SK-N-SH (cell line): Measurements from ENCODE around the gene MAPK1. TPM values are rescaled to one million over a fixed set of nuclear protein-coding genes. Genes with fewer than 3 reads are reported as not detected.

Experiments
- CTCF ChIA-PET: fragments of 300-600, 350-600 bp; formaldehyde crosslinking; extraction: SDS; loops from one replicate; lab custom pipeline; 2021; lab: Yijun Ruan, JAX
- POLR2A ChIA-PET: fragments of 350-600 bp; sonication (Branson Sonifier 250); formaldehyde crosslinking; extraction: SDS; loops from one replicate; lab custom pipeline; 2020; ENCODE audit warnings: antibody characterized with exemption, inconsistent platforms; lab: Yijun Ruan, JAX
- DNase-seq: peaks from one replicate; pipeline ENCODE4 v3.0.0; 2012
- H2AFZ ChIP-seq: fragments of 200-600 bp; sonication (generic); 2 replicates; pipeline ENCODE4 v1.8.1; 2016; ENCODE audit warnings: antibody characterized with exemption, mild to moderate bottlenecking, low read depth
- H3F3A ChIP-seq: fragments of 200-600 bp; sonication (generic); replicated peaks from 2 replicates; pipeline ENCODE3; 2016; ENCODE audit warnings: antibody characterized with exemption, mild to moderate bottlenecking; ENCODE audit not compliant: insufficient read depth
- H3K27ac ChIP-seq, 2 experiments: fragments of 200-500 bp in 1 of 2; fragments of 200-600 bp in 1 of 2; sonication (Bioruptor generic) in 1 of 2; sonication (generic), shearing (Covaris generic) in 1 of 2; 2 replicates each; pipeline versions ENCODE4 v1.5.1 to v1.6.1; 2014 to 2016; ENCODE audit warnings: low read depth in 2 of 2, inconsistent platforms in 1 of 2, low read length in 1 of 2, mild to moderate bottlenecking in 1 of 2, mixed read lengths in 1 of 2
- H3K27me3 ChIP-seq: fragments of 200-600 bp; sonication (generic), shearing (Covaris generic); 2 replicates; pipeline ENCODE4 v1.6.1; 2016; ENCODE audit warnings: mixed run types; ENCODE audit not compliant: insufficient read depth
- H3K36me3 ChIP-seq, 2 experiments: fragments of 200-500 bp in 1 of 2; fragments of 200-600 bp in 1 of 2; sonication (Bioruptor generic) in 1 of 2; sonication (generic) in 1 of 2; replicated peaks in 1 of 2; 2 replicates each; pipeline versions ENCODE3 to v1.5.1; 2014 to 2016; ENCODE audit warnings: low read length in 1 of 2, mild to moderate bottlenecking in 1 of 2; ENCODE audit not compliant: insufficient read depth in 2 of 2, control insufficient read depth in 1 of 2
- H3K4me1 ChIP-seq, 2 experiments: fragments of 200-500 bp in 1 of 2; fragments of 200-600 bp in 1 of 2; sonication (Bioruptor generic) in 1 of 2; sonication (generic), shearing (Covaris generic) in 1 of 2; 2 replicates each; pipeline versions ENCODE4 v1.5.1 to v1.6.1; 2014 to 2016; ENCODE audit warnings: low read depth in 1 of 2, low read length in 1 of 2, mixed run types in 1 of 2; ENCODE audit not compliant: insufficient read depth in 2 of 2, control insufficient read depth in 1 of 2
- H3K4me2 ChIP-seq: fragments of 200-600 bp; sonication (generic), shearing (Covaris generic); 2 replicates; pipeline ENCODE4 v1.6.1; 2017; ENCODE audit warnings: mixed run types
- H3K4me3 ChIP-seq, 2 experiments: fragments of 200-500 bp in 1 of 2; fragments of 200-600 bp in 1 of 2; sonication (Bioruptor generic) in 1 of 2; sonication (generic), shearing (Covaris generic) in 1 of 2; 2 replicates each; pipeline versions ENCODE4 v1.5.1 to v1.8.1; 2014 to 2016; ENCODE audit warnings: low read depth in 2 of 2, inconsistent platforms in 1 of 2, low read length in 1 of 2, mild to moderate bottlenecking in 1 of 2, mixed read lengths in 1 of 2, moderate library complexity in 1 of 2
- H3K79me2 ChIP-seq: fragments of 200-600 bp; sonication (generic); 2 replicates; pipeline ENCODE4 v1.8.1; 2017; ENCODE audit warnings: mild to moderate bottlenecking; ENCODE audit not compliant: insufficient read depth
- H3K9ac ChIP-seq: fragments of 200-600 bp; sonication (generic); 2 replicates; pipeline ENCODE4 v1.6.1; 2017; ENCODE audit warnings: mixed run types
- H3K9me2 ChIP-seq: fragments of 200-600 bp; sonication (generic); 2 replicates; pipeline ENCODE4 v1.6.1; 2017; ENCODE audit warnings: mixed run types
- H3K9me3 ChIP-seq: fragments of 200-600 bp; sonication (generic); 2 replicates; pipeline ENCODE4 v1.6.1; 2017; ENCODE audit warnings: mixed run types, mild to moderate bottlenecking, moderate library complexity
- H4K20me1 ChIP-seq: fragments of 200-600 bp; sonication (generic); 2 replicates; pipeline ENCODE4 v1.6.1; 2017; ENCODE audit warnings: mild to moderate bottlenecking, mixed run types; ENCODE audit not compliant: insufficient read depth
- ELF1 ChIP-seq: IDR thresholded peaks from 2 replicates; pipeline ENCODE4 v1.4.0; 2012
- EP300 ChIP-seq, 2 experiments: IDR thresholded peaks; 2 replicates each; pipeline versions ENCODE4 v1.4.0 to v1.6.1; 2012; ENCODE audit warnings: borderline replicate concordance in 1 of 2, low read depth in 1 of 2, low read length in 1 of 2
- FOXM1 ChIP-seq: IDR thresholded peaks from 2 replicates; pipeline ENCODE4 v1.4.0; 2012; ENCODE audit warnings: low read depth, mild to moderate bottlenecking
- IRF3 ChIP-seq: fragments of 150-350 bp; IDR thresholded peaks from 2 replicates; pipeline ENCODE4 v1.6.1; 2016; ENCODE audit warnings: mild to moderate bottlenecking, low read depth, low read length
- JUND ChIP-seq: IDR thresholded peaks from 2 replicates; pipeline ENCODE4 v1.4.0; 2012
- PBX3 ChIP-seq: IDR thresholded peaks from 2 replicates; pipeline ENCODE4; 2012
- POLR2AphosphoS5 ChIP-seq: IDR thresholded peaks from 2 replicates; pipeline ENCODE4 v1.6.1; 2012; ENCODE audit warnings: low read depth, low read length
- REST ChIP-seq: IDR thresholded peaks from 2 replicates; pipeline ENCODE4 v1.6.1; 2012; ENCODE audit warnings: mild to moderate bottlenecking, low read depth, low read length, moderate library complexity
- TCF12 ChIP-seq: IDR thresholded peaks from 2 replicates; pipeline ENCODE4 v1.4.0; 2012
- YY1 ChIP-seq: IDR thresholded peaks from 2 replicates; pipeline ENCODE4 v1.4.0; 2012; ENCODE audit warnings: low read depth, mild to moderate bottlenecking
- WGBS: methylation state at CpG from one replicate; pipeline ENCODE4 v1.1.6; 2017; ENCODE audit warnings: low lambda C conversion rate; 5-methylcytosine and 5-hydroxymethylcytosine counted together
- polyA plus RNA-seq, 3 experiments: library from polyadenylated mRNA; depleted of rRNA; stranded (reverse); fragments of >200 nt; gene quantifications; 2 replicates each; pipeline ENCODE4 v1.2.3, GENCODE V29; 2012

Gene MAPK1
- polyA plus RNA-seq, 1 of the 3 experiments (the other 2 are of a cell fraction), result 25.6 TPM

DNA sequence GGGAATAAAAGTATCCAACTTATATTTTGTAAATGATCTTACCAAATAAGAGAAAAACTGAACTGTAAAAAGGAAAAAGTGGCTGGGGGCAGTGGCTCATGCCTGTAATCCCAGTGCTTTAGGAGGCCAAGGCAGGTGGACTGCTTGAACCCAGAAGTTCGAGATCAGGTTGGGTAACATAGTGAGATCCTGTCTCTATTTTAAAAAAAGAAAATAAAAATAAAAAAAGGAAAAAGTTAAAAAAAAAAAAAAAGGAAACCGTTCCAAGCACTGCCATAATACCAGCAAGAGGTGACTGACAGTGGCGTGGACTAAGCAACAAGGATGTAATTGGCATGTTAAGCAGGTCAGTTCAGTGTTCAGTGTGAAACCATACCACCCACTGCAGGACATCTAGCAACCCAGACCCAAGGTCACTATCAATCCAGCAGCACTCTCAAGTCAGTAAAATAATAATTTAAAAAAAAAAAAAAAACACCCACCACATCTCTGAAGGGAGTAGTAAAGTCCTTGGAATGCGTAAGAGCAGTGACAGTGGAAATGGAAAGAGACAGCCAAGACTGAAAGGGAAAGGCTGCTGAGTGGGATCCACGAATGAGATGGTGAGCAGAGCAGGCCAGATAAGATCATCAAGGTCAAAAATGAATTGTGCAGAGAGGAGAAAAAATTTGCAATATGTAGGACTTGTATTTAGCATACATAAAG, 43.6 kb downstream of the MAPK1 start:
- H3K27ac ChIP-seq, result peak overlapping the region; percentile 3 to 78; a peak in 3 of 4 replicates
- H3K9me2 ChIP-seq, result no peaks in the 10 kb centered on the region
- CTCF ChIA-PET, result interaction anchor here (1.5 kb wide), 1 partner anchor 21 kb away, joined by 3 read pairs; no protein-coding TSS in a partner anchor
- H3K4me1 ChIP-seq, result peaks cover 5 to 9% of the 10 kb centered on the region in 2 experiments; a peak in 1 of 4 replicates
- peak overlapping the region; percentile 4; the same call in 1 of the 2 replicates for H3K4me2 ChIP-seq
- H3K4me3 ChIP-seq, result no peak overlapping the region
- no peak overlapping the region for H2AFZ ChIP-seq
- H3K27me3 ChIP-seq, result no peaks in the 10 kb centered on the region
- peak in 1 of 2 experiments; percentile 28; a peak in 1 of 4 replicates for TF ChIP-seq EP300 (IDR thresholded peaks at IDR 0.05; ENCODE audit: borderline replicate concordance in 1 of 2, low read depth in 1 of 2, low read length in 1 of 2)
- TF ChIP-seq PBX3, result peak; percentile 89
- TF ChIP-seq FOXM1, result no peak
- TF ChIP-seq POLR2AphosphoS5, result no peak
- peak; percentile 84 for TF ChIP-seq TCF12
- no peak for TF ChIP-seq REST
- TF ChIP-seq YY1, result no peak
- TF ChIP-seq JUND, result peak; percentile 53
- TF ChIP-seq ELF1, result no peak
- no peak for TF ChIP-seq IRF3
- TF ChIP-seq, all 33 proteins: peak for 4
- POLR2A ChIA-PET, result no interaction called here
- Histone ChIP-seq H3K9me3 (no peaks in the 10 kb centered on the region), H4K20me1 (peaks cover 90% of the 10 kb centered on the region), H3K79me2 (peaks cover 98% of the 10 kb centered on the region), H3F3A (peaks cover 29% of the 10 kb centered on the region), H3K36me3 (peaks cover 0 to 4% of the 10 kb centered on the region in 2 experiments), H3K9ac (no peak overlapping the region)
- WGBS, result 54% methylated on average over 5 of the region's 5 CpGs
- DNase-seq, result no peak
